B cell (primary cell): ENCODE measurements around the gene RAP1GAP2. TPM values are rescaled to one million over a fixed set of nuclear protein-coding genes. Genes with fewer than 3 reads are reported as not detected.
A peak's percentile ranks its signal among the peaks of the same experiment; 100 is the strongest.

ENCODE experiments used
- ATAC-seq: fragments of 200-7000 bp; cut with Tn5 transposase; one replicate; pipeline ENCODE4 v1.10.0; 2021; ENCODE audit warnings: low read depth, mild to moderate bottlenecking, moderate number of reproducible peaks, moderate library complexity
- CTCF ChIA-PET: fragments of 350-600 bp; sonication (Branson Sonifier 250); formaldehyde crosslinking; loops from one replicate; lab custom pipeline; 2021; ENCODE audit warnings: antibody characterized with exemption, inconsistent platforms; lab: Charles Lee
- POLR2A ChIA-PET: fragments of 350-600 bp; sonication (Branson Sonifier 250); formaldehyde crosslinking; loops from one replicate; lab custom pipeline; 2021; ENCODE audit warnings: antibody characterized with exemption; lab: Charles Lee
- DNase-seq: peaks from one replicate; pipeline ENCODE4 v3.0.0; 2013
- H2AFZ ChIP-seq: 2 replicates; pipeline ENCODE4 v1.6.1; 2012; ENCODE audit warnings: mild to moderate bottlenecking, low read depth, low read length; ENCODE audit not compliant: insufficient read depth, poor library complexity, severe bottlenecking
- H3K27ac ChIP-seq, 2 donors: 1 replicate in 1 of 2; 2 replicates in 1 of 2; pipeline ENCODE4 v1.5.1; 2012 to 2013; ENCODE audit warnings: low read length in 2 of 2, mild to moderate bottlenecking in 2 of 2, moderate library complexity in 1 of 2
- H3K27me3 ChIP-seq, 4 experiments: fragments of 200-600 bp in 1 of 4; sonication (generic) in 1 of 4; replicated peaks in 1 of 4; 1 replicate in 2 of 4; 2 replicates in 2 of 4; pipeline versions ENCODE4 v1.6.1 to v1.7.0; 2013 to 2016; ENCODE audit warnings: low read length in 3 of 4, mild to moderate bottlenecking in 2 of 4, mixed read lengths in 1 of 4, moderate library complexity in 1 of 4; ENCODE audit not compliant: insufficient read depth in 4 of 4, control insufficient read depth in 3 of 4; ENCODE audit errors: control extremely low read depth in 1 of 4
- H3K36me3 ChIP-seq, 2 experiments: replicated peaks in 1 of 2; 1 replicate in 1 of 2; 2 replicates in 1 of 2; pipeline versions ENCODE4 v1.6.1 to v1.7.1; 2013; ENCODE audit warnings: low read length in 1 of 2; ENCODE audit not compliant: insufficient read depth in 2 of 2, control insufficient read depth in 1 of 2; ENCODE audit errors: control extremely low read depth in 1 of 2, extremely low read depth in 1 of 2
- H3K4me1 ChIP-seq, 2 donors: fragments of 200-600 bp in 1 of 2; sonication (generic) in 1 of 2; 1 replicate in 1 of 2; 2 replicates in 1 of 2; pipeline versions ENCODE4 v1.5.1 to v1.6.1; 2013 to 2017; ENCODE audit warnings: low read length in 2 of 2; ENCODE audit not compliant: control insufficient read depth in 2 of 2, insufficient read depth in 2 of 2
- H3K4me2 ChIP-seq: replicated peaks from 2 replicates; pipeline ENCODE3; 2012; ENCODE audit warnings: mild to moderate bottlenecking, low read depth, low read length; ENCODE audit not compliant: poor library complexity, severe bottlenecking
- H3K4me3 ChIP-seq, 5 experiments: fragments of 200-600 bp in 1 of 5; sonication (generic) in 1 of 5; 1 replicate in 3 of 5; 2 replicates in 2 of 5; pipeline versions ENCODE4 v1.5.1 to v1.7.0; 2011 to 2016; ENCODE audit warnings: low read length in 4 of 5, mild to moderate bottlenecking in 4 of 5, low read depth in 2 of 5, control low read depth in 1 of 5, moderate library complexity in 1 of 5; ENCODE audit not compliant: insufficient read depth in 1 of 5; ENCODE audit errors: control extremely low read depth in 1 of 5, extremely low read depth in 1 of 5
- H3K79me2 ChIP-seq: fragments of 200-600 bp; sonication (generic); one replicate; pipeline ENCODE4 v1.6.0; 2016; ENCODE audit warnings: low read length; ENCODE audit not compliant: control insufficient read depth, insufficient read depth
- H3K9ac ChIP-seq: fragments of 200-600 bp; sonication (generic); 2 replicates; pipeline ENCODE4 v1.6.1; 2017; ENCODE audit warnings: mild to moderate bottlenecking, low read length, moderate library complexity
- H3K9me3 ChIP-seq, 3 donors: one replicate each; pipeline versions ENCODE4 v1.6.1 to v1.7.1; 2013; ENCODE audit warnings: low read length in 2 of 3; ENCODE audit not compliant: control insufficient read depth in 2 of 3, insufficient read depth in 1 of 3; ENCODE audit errors: control extremely low read depth in 1 of 3
- H4K20me1 ChIP-seq: 2 replicates; pipeline ENCODE4 v1.6.0; 2012; ENCODE audit warnings: mild to moderate bottlenecking, low read length; ENCODE audit not compliant: insufficient read depth, control insufficient read depth, poor library complexity, severe bottlenecking
- H3K27ac Mint-ChIP-seq: one replicate; pipeline ENCODE4 v1.8.0; 2021; ENCODE audit warnings: mixed read lengths
- H3K27me3 Mint-ChIP-seq: one replicate; pipeline ENCODE4 v1.8.0; 2021; ENCODE audit warnings: mixed read lengths
- H3K4me1 Mint-ChIP-seq: one replicate; pipeline ENCODE4 v1.8.0; 2021; ENCODE audit warnings: mixed read lengths
- H3K4me3 Mint-ChIP-seq: one replicate; pipeline ENCODE4 v1.8.0; 2021; ENCODE audit warnings: mixed read lengths
- H3K9me3 Mint-ChIP-seq: one replicate; pipeline ENCODE4 v1.8.0; 2022; ENCODE audit warnings: mixed read lengths; ENCODE audit not compliant: insufficient read depth
- EZH2 ChIP-seq: IDR thresholded peaks from 2 replicates; pipeline ENCODE4 v1.6.1; 2012; ENCODE audit warnings: borderline replicate concordance, low read depth, mild to moderate bottlenecking, moderate library complexity, low read length; ENCODE audit not compliant: insufficient read depth, poor library complexity, severe bottlenecking
- WGBS: methylation state at CpG from one replicate; pipeline ENCODE4 v1.1.5; 2013; ENCODE audit warnings: missing lambda C conversion rate; ENCODE audit not compliant: insufficient coverage; 5-methylcytosine and 5-hydroxymethylcytosine counted together
- intact Hi-C: fragments of 100-400 bp; cut with micrococcal nuclease; formaldehyde crosslinking; loops from one replicate; pipeline ENCODE4 v1.10.0; 2022
- polyA plus RNA-seq: library from polyadenylated mRNA; depleted of rRNA; stranded (reverse); fragments of >200 nt; gene quantifications from 2 replicates; pipeline ENCODE4 v1.2.3, GENCODE V29; 2012
- total RNA-seq, 2 donors: library from RNA; stranded (reverse); fragments of 120-200 nt in 1 of 2; gene quantifications; 1 replicate in 1 of 2; 2 replicates in 1 of 2; pipeline versions ENCODE4 v1.2.3 to v1.2.4, GENCODE V29; 2013 to 2022
- TF ChIP-seq, protein P1 (sequence below): fragments of 200-600 bp; IDR thresholded peaks from one replicate; pipeline ENCODE4 v1.8.0; 2022; ENCODE audit warnings: antibody characterized with exemption, mild to moderate bottlenecking

RAP1GAP2 gene
- total and polyA plus RNA-seq, 2 donors (not counting 1 experiment from before 2014, with no cell fraction given) = 14.9 to 16.4 TPM

GRCh38 chr17:3007651-3008121, 211.4 kb downstream of the RAP1GAP2 start:
- Histone ChIP-seq H3K36me3 (peaks cover 0 to 30% of the 10 kb centered on the region in 2 experiments), H3K4me1 (peaks cover 24 to 32% of the 10 kb centered on the region in 2 donors), H3K27me3 (no peaks in the 10 kb centered on the region), H3K9ac (no peak overlapping the region), H3K4me2 (no peak overlapping the region), H3K4me3 (no peak overlapping the region), H4K20me1 (no peaks in the 10 kb centered on the region), H3K9me3 (no peaks in the 10 kb centered on the region), H3K79me2 (peaks cover 6% of the 10 kb centered on the region), H2AFZ (no peak overlapping the region), H3K27ac (no peak overlapping the region)
- H3K4me3 Mint-ChIP-seq = no peak overlapping the region
- CTCF ChIA-PET = interaction anchor here (0.8 to 14.3 kb wide), 6 partner anchors 9 to 255 kb away, joined by 3 to 370 read pairs (median 4); no protein-coding TSS in a partner anchor
- WGBS = 96% methylated on average over 10 of the region's 11 CpGs
- POLR2A ChIA-PET = interaction anchor here (1.2 kb wide), 1 partner anchor 176 kb away, joined by 3 read pairs; no protein-coding TSS in a partner anchor
- no peak overlapping the region for H3K27ac Mint-ChIP-seq
- H3K4me1 Mint-ChIP-seq = peaks cover 27% of the 10 kb centered on the region
- no peaks in the 10 kb centered on the region for H3K9me3 Mint-ChIP-seq
- peak; percentile 8 for DNase-seq
- intact Hi-C loops = no loop called here
- no peaks in the 10 kb centered on the region for H3K27me3 Mint-ChIP-seq
- no peak for ATAC-seq
- TF ChIP-seq EZH2 = no peak
- TF ChIP-seq, protein P1, sequence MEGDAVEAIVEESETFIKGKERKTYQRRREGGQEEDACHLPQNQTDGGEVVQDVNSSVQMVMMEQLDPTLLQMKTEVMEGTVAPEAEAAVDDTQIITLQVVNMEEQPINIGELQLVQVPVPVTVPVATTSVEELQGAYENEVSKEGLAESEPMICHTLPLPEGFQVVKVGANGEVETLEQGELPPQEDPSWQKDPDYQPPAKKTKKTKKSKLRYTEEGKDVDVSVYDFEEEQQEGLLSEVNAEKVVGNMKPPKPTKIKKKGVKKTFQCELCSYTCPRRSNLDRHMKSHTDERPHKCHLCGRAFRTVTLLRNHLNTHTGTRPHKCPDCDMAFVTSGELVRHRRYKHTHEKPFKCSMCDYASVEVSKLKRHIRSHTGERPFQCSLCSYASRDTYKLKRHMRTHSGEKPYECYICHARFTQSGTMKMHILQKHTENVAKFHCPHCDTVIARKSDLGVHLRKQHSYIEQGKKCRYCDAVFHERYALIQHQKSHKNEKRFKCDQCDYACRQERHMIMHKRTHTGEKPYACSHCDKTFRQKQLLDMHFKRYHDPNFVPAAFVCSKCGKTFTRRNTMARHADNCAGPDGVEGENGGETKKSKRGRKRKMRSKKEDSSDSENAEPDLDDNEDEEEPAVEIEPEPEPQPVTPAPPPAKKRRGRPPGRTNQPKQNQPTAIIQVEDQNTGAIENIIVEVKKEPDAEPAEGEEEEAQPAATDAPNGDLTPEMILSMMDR = no peak
